ENCODE measurements around the gene GARNL3. TPM values are rescaled to one million over a fixed set of nuclear protein-coding genes. Genes with fewer than 3 reads are reported as not detected.

Gene GARNL3
- total and polyA plus RNA-seq, 2 donors (not counting 1 experiment from before 2014, with no cell fraction given) = 1.5 to 12.6 TPM

DNA sequence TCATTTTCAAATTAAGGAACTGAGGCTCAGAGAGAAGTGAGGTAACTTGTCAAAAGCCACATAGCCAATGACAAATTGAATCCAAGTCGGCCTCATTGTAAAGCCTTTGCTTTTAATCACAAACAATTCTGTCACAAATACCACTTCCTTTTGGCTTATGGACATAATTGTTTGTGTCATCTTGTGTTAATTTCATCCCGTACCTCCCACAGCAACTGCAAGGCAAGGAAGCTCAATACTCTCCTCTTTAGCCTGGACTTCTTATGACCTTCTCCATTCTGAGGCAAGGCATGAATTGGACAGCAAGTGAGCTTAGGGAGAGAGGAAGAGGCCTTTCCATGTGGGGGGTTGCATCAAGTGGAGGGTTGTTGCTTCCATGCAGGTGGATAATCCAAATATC, 70.2 kb downstream of the GARNL3 start:
- H3K27ac ChIP-seq (ENCODE audit: low read length in 2 of 2) = no peak overlapping the region
- no peaks in the 10 kb centered on the region for H3K9me3 Mint-ChIP-seq (ENCODE audit: insufficient read depth)
- no peak overlapping the region for H2AFZ ChIP-seq (ENCODE audit: insufficient read depth, low read depth, low read length, poor library complexity, severe bottlenecking)
- H3K36me3 ChIP-seq (replicated peaks in 1 of 2; ENCODE audit: control extremely low read depth in 1 of 2, control insufficient read depth in 1 of 2, extremely low read depth in 1 of 2, insufficient read depth in 2 of 2, low read length in 1 of 2) = no peaks in the 10 kb centered on the region
- no peak overlapping the region for H3K4me3 Mint-ChIP-seq
- TF ChIP-seq, protein P1, sequence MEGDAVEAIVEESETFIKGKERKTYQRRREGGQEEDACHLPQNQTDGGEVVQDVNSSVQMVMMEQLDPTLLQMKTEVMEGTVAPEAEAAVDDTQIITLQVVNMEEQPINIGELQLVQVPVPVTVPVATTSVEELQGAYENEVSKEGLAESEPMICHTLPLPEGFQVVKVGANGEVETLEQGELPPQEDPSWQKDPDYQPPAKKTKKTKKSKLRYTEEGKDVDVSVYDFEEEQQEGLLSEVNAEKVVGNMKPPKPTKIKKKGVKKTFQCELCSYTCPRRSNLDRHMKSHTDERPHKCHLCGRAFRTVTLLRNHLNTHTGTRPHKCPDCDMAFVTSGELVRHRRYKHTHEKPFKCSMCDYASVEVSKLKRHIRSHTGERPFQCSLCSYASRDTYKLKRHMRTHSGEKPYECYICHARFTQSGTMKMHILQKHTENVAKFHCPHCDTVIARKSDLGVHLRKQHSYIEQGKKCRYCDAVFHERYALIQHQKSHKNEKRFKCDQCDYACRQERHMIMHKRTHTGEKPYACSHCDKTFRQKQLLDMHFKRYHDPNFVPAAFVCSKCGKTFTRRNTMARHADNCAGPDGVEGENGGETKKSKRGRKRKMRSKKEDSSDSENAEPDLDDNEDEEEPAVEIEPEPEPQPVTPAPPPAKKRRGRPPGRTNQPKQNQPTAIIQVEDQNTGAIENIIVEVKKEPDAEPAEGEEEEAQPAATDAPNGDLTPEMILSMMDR (IDR thresholded peaks at IDR 0.05) = no peak
- TF ChIP-seq EZH2 (IDR thresholded peaks at IDR 0.05; ENCODE audit: borderline replicate concordance, insufficient read depth, low read depth, low read length, poor library complexity, severe bottlenecking) = no peak
- no peaks in the 10 kb centered on the region for H3K9me3 ChIP-seq (ENCODE audit: control extremely low read depth in 1 of 3, control insufficient read depth in 2 of 3, insufficient read depth in 1 of 3, low read length in 2 of 3)
- no peaks in the 10 kb centered on the region for H3K27me3 ChIP-seq (replicated peaks in 1 of 4; ENCODE audit: control extremely low read depth in 1 of 4, control insufficient read depth in 3 of 4, insufficient read depth in 4 of 4, low read length in 3 of 4)
- no peaks in the 10 kb centered on the region for H3K27me3 Mint-ChIP-seq
- DNase-seq (no peak), ATAC-seq (ENCODE audit: low read depth) (no peak)
- no peak overlapping the region for H3K4me2 ChIP-seq (replicated peaks; ENCODE audit: low read depth, low read length, poor library complexity, severe bottlenecking)
- no peak overlapping the region for H3K4me3 ChIP-seq (ENCODE audit: control extremely low read depth in 1 of 5, extremely low read depth in 1 of 5, insufficient read depth in 1 of 5, low read depth in 2 of 5, low read length in 4 of 5)
- POLR2A ChIA-PET = no interaction called here
- H3K9ac ChIP-seq (ENCODE audit: low read length) = no peak overlapping the region
- H3K4me1 Mint-ChIP-seq = no peaks in the 10 kb centered on the region
- intact Hi-C loops (cut with micrococcal nuclease) = no loop called here
- no peaks in the 10 kb centered on the region for H4K20me1 ChIP-seq (ENCODE audit: control insufficient read depth, insufficient read depth, low read length, poor library complexity, severe bottlenecking)
- no peak overlapping the region for H3K27ac Mint-ChIP-seq
- H3K4me1 ChIP-seq (ENCODE audit: control insufficient read depth in 2 of 2, insufficient read depth in 2 of 2, low read length in 2 of 2) = no peaks in the 10 kb centered on the region
- no peaks in the 10 kb centered on the region for H3K79me2 ChIP-seq (ENCODE audit: control insufficient read depth, insufficient read depth, low read length)
- WGBS (ENCODE audit: insufficient coverage) = no CpG with 5 or more reads among the region's 2 CpGs
- CTCF ChIA-PET = no interaction called here

DNA sequence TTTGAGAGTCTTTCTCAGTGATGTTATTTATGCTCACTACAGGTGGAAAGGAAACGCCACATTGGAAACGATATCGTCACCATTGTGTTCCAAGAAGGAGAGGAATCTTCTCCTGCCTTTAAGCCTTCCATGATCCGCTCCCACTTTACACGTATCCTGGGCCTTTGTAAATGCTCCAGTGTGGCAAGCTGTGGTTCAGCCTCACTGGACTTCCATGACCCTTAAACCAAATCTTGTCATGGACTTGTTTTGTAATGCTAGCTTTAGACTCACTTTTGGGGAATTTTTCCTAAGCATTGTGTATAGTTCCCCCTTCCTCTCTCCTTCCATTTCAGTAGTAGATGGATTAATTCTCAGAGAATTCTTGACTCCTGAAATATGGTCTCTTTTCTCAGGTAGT, 71.5 kb downstream of the GARNL3 start:
- H3K27me3 Mint-ChIP-seq = no peaks in the 10 kb centered on the region
- POLR2A ChIA-PET = interaction anchor here (0.5 kb wide), 1 partner anchor 17 kb away, joined by 10 read pairs; no protein-coding TSS in a partner anchor
- 94% methylated on average over 4 of the region's 5 CpGs for WGBS (ENCODE audit: insufficient coverage)
- no peak for DNase-seq
- no peak for TF ChIP-seq EZH2 (IDR thresholded peaks at IDR 0.05; ENCODE audit: borderline replicate concordance, insufficient read depth, low read depth, low read length, poor library complexity, severe bottlenecking)
- TF ChIP-seq, protein P1 (IDR thresholded peaks at IDR 0.05) = no peak
- no peak overlapping the region for H3K4me2 ChIP-seq (replicated peaks; ENCODE audit: low read depth, low read length, poor library complexity, severe bottlenecking)
- no peak overlapping the region for H3K27ac ChIP-seq (ENCODE audit: low read length in 2 of 2)
- no peaks in the 10 kb centered on the region for H3K36me3 ChIP-seq (replicated peaks in 1 of 2; ENCODE audit: control extremely low read depth in 1 of 2, control insufficient read depth in 1 of 2, extremely low read depth in 1 of 2, insufficient read depth in 2 of 2, low read length in 1 of 2)
- H3K9me3 ChIP-seq (ENCODE audit: control extremely low read depth in 1 of 3, control insufficient read depth in 2 of 3, insufficient read depth in 1 of 3, low read length in 2 of 3) = no peaks in the 10 kb centered on the region
- no peak overlapping the region for H3K4me3 ChIP-seq (ENCODE audit: control extremely low read depth in 1 of 5, extremely low read depth in 1 of 5, insufficient read depth in 1 of 5, low read depth in 2 of 5, low read length in 4 of 5)
- CTCF ChIA-PET = interaction anchor here (1.4 kb wide), 1 partner anchor 9 kb away, joined by 3 read pairs; no protein-coding TSS in a partner anchor
- no peak overlapping the region for H3K27ac Mint-ChIP-seq
- ATAC-seq (ENCODE audit: low read depth) = no peak
- no peaks in the 10 kb centered on the region for H3K79me2 ChIP-seq (ENCODE audit: control insufficient read depth, insufficient read depth, low read length)
- H3K4me3 Mint-ChIP-seq = no peak overlapping the region
- H2AFZ ChIP-seq (ENCODE audit: insufficient read depth, low read depth, low read length, poor library complexity, severe bottlenecking) = no peak overlapping the region
- no peaks in the 10 kb centered on the region for H3K9me3 Mint-ChIP-seq (ENCODE audit: insufficient read depth)
- no peaks in the 10 kb centered on the region for H3K27me3 ChIP-seq (replicated peaks in 1 of 4; ENCODE audit: control extremely low read depth in 1 of 4, control insufficient read depth in 3 of 4, insufficient read depth in 4 of 4, low read length in 3 of 4)
- no peaks in the 10 kb centered on the region for H3K4me1 ChIP-seq (ENCODE audit: control insufficient read depth in 2 of 2, insufficient read depth in 2 of 2, low read length in 2 of 2)
- no peaks in the 10 kb centered on the region for H4K20me1 ChIP-seq (ENCODE audit: control insufficient read depth, insufficient read depth, low read length, poor library complexity, severe bottlenecking)
- H3K4me1 Mint-ChIP-seq = no peaks in the 10 kb centered on the region
- no peak overlapping the region for H3K9ac ChIP-seq (ENCODE audit: low read length)
- intact Hi-C loops (cut with micrococcal nuclease) = no loop called here
